GM18519 (cell line): ENCODE data around the gene SHROOM2.
A peak's percentile ranks its signal among the peaks of the same experiment; 100 is the strongest.

Source experiments
- ATAC-seq: cut with Tn5 transposase; IDR thresholded peaks from one replicate; pipeline ENCODE4 v1.9.1; 2021; ENCODE audit warnings: mild to moderate bottlenecking, moderate library complexity; ENCODE audit not compliant: unreplicated experiment, low FRiP score

The SHROOM2 gene

DNA sequence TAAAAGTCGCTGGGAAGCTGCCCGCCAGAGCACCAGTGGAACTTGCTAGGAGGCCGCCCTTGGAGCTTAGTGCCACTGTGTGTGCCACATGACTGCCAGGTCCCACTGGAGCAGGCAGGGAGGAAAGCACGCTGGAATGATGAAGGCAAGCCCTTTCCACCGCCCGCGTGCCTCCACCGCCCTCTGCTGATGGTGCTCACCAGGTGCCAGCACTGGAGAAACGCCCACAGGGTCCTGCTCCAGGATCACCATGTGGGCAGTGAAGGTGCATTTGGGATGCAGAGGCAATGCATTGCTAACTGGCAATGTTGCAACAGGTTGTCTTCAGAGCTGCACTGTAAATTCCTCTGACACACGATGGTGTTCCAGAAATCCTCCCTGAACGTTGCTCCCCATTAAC is 76.3 kb downstream of the SHROOM2 start:
- ATAC-seq: no peak

DNA sequence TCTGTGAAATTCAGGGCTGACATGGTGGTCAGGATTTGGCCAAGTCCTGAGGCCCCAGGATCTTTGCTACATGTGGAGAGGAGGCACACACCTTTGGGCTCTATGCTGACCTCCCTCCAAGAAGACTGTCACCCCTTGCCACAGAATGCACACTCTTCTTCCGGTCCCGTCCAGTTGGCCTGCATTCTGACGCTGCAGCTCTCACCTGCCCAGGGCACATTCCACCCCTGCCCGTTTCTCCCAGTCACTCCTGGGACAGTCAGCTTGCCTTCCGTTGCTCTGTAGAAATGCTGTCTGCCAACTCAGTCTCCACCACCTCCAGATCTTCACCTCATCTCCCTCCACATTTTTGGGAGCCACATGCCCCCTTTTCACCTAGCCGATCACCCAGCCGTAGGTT is 76.7 kb downstream of the SHROOM2 start:
- ATAC-seq: no peak

DNA sequence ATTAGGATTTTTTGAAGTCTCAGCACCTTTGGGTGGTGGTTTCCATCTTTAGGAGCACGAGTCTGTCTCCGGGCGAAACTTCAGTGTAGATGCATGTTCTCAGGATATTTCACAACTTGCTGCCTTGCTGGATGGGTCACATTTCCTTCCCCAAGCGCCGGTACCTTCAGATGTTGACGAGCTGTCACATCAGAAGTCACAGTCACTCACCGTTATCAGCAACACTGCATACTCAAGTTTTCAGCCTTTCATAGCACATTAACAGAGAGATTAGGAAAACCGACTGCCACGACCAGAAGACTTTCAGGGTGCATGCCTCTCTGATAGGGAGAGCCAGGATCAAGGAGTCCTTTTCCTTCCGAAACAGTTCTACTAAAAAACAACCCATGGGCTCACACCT is 77.8 kb downstream of the SHROOM2 start:
- ATAC-seq: no peak

DNA sequence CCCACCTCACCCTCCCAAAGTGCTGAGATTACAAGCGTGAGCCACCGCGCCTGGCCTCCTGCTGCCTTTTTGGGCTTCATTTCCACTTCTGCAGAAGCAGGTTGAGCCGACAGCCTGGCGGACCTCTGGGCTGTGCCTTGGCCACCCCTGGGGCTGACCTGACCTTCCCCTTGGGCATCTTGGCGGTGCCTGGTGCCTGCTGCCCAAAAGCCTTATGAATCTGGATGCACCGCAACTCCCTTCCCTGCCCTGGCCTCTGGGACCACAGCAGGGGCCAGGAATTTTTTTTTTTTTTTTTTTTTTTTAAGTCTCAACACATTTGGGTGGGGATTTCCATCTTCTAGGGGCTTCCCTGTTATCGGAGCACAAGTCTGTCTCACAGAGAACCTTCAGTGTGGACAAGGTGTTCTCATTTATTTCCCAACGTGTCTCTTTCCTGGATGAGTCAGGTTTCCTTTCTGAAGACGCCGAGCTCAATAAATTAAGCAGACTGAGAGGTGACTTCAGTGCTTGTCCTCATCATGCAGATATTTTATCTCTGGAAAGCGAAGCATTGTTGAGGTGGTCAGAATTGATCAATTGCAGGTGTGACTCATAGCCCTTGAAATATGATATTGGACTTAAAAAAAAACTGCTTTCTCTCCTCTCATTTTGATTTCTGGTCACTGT is 79.7 kb downstream of the SHROOM2 start:
- ATAC-seq: no peak

DNA sequence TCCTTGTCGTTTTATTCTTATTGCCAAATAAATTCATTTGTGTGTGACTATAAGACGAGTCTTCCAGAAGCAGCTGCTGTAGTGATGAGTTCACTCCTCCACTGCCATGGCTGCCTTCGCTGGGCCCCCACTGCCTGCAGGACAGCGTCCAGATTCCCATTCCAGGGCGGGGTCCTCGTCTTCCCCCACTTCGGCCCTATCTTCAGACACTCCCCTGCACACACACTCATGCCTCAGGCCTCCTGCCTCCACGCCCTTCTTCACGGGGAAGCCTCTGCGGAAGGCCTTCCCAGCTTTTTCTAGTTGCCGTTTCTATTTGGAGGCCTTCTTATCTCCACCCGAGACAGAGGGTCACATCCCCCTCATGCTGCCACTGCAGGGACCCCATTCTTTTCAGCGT is 80.4 kb downstream of the SHROOM2 start:
- ATAC-seq: no peak

DNA sequence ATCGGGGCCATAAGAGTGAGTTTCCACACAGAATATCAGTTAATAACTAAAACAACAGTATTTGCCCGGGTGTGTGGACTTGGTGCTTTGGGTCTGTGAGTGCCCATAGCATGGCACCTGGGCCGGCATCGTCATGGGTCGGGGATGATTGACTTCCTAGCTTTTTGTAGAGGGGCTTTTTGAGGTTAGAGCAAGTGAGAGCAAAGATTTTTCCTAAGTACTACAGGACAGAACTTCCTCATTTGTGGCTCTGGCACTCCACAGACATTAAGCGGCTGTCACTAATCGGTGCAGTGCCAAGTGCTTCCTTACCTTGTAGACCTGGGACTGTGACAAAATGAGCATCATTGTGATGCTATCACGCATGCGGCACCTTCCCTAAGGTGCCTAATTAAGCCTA is 81.0 kb downstream of the SHROOM2 start:
- ATAC-seq: no peak

DNA sequence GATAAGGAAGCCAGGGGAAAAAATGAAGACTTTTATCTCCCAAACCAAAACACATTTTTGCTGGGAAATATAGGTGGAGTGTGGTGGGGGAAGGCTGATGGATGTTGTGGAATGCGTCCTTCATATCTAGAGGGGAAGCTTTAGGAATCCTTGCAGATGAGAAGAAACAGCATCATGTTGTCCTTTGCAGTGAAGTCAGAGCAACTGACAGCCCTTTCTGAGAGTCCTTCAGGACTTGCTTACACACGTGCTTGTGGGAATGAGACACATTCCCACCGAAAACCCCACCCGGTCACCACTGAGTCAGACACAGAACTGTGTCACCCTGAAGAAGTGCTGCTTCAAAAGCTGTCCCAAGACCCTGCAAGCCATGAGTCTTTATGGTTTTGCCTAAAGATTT is 81.5 kb downstream of the SHROOM2 start:
- ATAC-seq: no peak

DNA sequence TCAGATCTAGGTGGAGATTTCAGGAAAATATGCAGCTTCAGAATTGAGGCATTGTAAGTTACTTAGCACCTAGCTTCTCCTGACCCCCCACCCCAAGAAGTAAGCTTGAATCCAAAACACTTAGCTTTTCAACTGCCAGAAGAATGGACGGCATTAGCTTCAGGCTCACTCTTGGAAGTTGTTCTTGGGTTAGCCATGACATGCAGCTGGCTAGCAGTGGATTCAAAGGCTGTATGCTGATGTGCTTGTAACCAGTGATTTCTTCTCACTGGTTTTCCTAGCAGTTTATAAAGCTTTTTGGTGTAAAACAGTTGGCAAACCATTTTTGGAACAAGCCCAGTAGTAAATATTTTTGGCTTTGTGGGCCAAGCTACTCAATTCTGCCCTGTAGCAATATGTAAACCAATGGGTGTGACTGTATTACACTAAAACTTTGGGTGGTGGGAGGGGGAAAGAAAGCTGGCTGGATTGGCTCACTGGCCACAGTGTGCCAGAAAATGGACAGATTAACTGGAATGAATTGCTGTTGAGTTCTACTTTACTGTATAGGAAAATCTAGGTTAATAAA is 85.6 kb downstream of the SHROOM2 start:
- ATAC-seq: no peak

DNA sequence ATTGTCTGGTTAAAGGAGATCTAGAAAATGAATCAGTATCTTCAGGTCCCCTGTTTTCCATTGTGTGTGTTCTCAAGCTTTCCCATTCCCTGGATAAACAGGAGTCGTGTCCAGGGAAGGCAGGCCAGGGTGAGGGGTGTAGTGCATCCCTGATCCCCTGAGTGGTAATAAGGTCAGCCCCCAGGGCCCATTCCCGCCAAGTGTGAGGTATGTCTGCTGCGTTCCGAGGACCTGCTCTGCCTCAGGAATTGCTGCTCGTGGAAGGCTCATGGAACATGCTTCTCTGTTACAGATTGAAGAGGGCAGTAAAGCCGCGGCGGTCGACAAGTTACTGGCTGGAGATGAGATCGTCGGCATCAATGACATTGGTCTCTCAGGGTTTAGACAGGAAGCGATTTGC is 87.1 kb downstream of the SHROOM2 start:
- no peak for ATAC-seq

DNA sequence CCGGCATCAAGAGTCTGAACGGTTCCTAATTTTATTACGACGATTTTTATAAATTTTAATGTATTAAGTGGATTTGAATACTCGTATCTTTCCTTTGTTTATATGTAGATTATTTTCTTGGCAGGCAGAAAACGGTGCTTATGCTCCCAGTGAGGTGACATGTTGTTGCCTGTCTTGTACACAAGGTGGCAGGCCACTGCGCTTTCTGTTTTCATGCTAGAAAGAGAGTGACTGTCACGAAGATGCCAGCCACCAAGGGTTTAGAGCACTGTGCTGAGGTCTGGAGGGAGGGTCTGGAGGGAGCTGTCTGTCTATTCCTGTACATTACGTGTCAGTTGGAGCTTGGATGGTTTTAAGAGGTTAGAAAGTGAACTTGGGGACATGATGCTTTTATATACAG is 87.7 kb downstream of the SHROOM2 start:
- ATAC-seq: peak; percentile 72

DNA sequence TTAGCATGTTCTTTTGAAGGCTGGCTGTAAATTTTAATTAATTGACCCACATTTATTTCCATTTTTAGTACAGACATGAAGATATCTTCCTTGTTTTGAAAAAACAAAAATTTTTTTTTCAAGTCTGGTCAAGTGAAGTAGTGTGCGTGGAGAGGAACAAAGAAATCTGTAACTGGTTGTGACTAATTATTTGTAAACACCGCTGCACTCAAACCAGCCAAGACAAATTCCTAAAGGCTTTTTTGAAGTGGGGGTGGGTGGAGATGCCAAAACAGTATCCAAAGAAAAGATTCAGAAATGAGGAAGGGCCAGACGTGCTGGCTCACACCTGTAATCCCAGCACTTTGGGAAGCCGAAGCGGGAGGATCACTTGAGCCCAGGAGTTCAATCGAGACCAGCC is 88.3 kb downstream of the SHROOM2 start:
- no peak for ATAC-seq

DNA sequence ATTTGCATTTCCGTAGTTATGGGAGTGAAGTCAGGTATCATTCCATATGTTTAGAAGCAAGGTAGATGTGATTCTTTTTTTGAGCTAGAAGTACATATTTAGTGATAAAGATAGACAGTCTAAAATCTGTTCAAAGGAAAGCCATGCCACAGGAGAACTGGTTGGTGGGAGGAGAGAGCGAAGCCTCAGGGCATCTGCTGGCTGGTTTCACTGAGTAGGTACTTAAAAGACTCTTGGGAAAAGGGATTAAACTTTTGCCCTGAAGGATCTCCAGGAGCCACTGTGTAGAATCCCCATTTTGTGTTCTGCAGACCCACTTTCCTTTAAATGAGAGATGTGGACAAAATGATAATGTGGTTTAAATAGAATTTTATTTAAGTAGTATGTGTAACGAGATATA is 89.6 kb downstream of the SHROOM2 start:
- no peak for ATAC-seq

DNA sequence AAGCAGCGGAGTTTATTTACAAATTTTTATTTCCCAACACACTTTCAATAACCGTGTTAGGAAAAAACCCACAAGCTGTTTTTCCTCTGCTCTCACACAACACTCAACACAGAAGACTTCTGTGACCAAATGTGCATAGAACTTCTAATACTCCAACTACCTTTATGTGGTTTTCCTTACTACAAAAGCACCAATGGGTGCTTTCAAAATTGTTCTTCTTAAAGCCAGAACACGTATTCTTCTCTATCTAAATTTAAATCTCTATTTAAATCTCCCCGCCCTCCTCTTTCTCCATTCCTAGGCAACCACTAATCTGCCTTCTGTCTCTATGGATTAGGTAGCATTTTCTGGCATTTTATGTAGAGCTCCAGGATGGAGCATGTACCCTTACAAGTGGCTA is 90.0 kb downstream of the SHROOM2 start:
- ATAC-seq: no peak

DNA sequence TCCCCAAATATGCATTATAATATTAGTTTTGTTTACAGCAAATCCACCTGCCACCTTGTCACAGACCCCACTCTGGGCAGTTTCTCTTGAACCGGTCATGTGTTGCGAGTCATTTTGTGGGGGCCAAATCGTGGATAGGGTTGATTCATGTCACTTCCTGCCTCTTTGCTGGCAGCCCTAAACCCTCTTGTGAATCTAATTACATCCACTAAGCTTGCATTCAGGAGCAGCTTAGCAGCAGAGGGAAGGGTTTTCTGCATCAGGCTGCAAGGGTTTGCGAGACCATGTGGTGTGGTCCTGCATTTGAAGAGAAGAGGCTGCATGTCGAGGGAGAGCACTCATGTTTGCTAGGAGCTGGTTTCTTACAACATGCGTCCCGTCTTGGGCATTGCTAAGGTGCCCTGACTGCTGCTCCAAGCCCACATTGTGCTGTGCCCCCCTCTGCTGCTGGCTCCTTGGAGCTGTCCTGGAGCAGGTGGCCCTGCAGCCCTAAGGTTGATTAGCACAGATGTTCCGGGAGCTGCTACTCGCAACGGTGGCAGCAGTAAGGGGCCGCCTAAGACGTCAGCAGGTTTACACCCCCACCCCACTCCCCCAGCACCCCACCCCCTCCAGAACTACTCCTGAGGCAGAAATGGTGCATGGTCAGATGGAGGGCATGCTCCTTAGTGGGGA is 92.1 kb downstream of the SHROOM2 start:
- no peak for ATAC-seq

DNA sequence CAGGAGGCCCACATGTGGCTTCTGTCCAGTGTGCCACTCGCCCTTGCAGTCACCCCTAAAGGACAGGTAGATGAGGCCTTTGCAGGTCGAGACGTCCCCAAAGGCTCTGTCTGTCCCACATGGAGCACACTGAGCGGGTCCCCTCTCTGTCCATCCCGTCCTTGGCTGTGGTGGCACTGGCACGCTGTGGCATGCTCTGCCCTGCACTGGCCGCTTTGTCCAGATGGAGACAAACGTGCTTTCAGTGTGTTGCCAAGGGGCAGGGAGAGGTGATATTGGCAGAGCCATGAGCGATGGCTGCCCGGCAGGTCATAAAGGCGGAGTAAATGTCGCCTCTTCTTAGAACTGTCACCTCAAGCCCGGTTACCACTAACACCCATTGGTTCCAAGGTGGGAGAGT is 94.0 kb downstream of the SHROOM2 start:
- ATAC-seq: no peak

DNA sequence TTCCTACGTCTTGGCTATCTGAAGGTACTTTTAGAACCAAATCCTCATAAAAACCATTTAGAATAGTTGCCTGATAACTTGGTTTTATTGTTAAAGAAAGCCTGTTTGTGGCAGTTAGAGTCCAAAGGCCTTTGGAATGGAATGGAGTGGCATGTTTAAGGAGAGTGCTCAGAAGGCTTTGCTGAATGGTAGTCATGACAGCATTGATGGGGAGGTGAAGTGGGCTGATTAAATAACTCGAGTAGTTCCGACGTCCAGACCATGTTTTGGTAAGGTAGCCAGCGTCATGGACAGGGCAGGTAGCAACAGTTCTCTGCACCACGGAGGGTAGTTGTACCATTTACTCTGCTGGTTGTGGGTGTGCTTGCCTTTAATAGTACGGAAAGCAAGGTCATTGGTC is 94.6 kb downstream of the SHROOM2 start:
- ATAC-seq: no peak

DNA sequence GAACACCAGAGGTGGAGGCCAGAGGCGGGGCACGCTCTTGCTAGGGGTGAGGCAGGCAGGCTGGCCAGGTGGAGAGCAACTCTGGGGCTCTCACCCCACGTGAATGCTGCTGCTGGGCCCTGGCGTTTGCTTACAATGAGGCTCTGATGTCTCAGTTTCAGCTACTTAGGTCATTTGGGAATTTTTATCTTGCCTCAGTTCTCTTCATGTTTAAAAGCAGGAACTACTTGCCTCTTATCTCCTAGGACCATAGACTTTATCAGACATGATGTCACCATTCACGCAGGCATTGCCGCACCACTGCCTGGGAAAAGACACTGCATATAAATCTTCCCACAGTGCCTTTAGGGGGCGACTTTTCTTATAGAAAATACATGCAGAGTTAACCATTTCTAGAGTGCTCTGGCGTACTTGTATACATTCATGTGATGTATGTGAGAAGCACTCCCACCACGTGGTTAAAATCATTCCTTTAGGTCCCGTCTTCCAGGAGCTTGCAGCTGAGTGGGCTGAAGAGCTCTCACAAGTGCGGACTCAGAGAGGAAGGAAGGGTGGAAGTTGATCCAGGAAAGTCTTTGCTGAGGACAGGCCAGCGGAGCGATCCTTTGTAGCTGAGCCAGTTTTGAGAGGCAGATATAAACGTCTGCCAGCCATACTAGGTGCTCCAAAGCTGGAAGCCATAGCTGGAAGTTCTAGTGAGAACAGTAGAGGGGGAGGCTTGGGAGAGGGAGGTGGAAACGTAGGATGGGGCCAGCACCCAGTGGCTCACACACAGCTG is 96.6 kb downstream of the SHROOM2 start:
- no peak for ATAC-seq

DNA sequence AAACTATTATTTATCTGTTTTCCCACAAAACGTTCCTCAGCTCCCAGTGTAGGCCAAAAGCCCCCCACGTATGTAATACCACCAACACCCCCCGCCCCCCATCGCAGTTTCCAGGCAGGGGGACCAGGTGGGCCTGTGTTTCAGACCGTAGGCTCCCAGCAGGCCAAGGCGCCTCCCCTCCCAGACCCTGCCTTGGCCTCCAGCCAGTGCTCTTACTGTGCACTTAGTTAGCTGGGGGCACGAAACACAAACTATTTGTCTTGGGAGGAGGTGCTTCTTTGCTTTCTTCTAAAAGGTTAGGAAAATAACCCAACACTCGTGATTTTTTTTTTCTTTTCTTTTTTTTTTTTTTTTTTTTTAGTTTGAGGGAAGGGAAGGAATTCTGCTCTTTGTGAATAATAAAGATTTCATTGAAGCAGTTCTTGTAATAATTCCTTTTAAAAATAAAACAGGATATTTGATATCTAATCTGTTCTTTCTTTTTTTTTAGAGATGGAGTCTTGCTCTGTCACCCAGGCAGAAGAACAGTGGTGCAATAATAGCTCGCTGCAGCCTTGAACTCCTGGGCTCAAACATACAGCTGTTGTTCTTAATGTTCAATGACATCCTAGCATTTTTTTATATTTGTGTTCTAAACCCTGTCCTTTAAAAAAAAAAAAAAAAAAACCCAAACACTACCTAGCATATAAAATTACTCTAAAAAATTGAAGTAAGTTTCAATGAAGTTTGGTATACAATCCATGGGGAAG is 98.0 kb downstream of the SHROOM2 start:
- ATAC-seq: no peak

DNA sequence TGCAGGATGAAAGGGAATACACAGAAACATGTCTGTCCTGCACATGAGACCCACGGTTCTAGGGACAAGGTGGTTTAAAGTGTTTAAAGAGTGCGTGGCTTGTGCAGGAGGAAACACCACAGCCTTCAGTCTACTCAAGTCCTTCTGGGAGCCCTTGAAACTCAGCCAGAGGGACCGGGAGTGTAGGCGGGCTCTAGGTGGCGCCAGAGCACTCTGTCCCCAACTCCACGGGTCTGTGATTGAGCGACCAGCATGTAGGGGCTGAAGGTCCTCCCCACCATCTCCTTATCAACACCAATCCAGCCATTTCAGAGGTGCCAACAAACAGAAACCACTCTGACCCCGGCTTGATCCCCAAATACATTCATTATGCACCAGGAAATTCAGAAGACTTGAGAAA is 98.9 kb downstream of the SHROOM2 start:
- ATAC-seq: no peak

DNA sequence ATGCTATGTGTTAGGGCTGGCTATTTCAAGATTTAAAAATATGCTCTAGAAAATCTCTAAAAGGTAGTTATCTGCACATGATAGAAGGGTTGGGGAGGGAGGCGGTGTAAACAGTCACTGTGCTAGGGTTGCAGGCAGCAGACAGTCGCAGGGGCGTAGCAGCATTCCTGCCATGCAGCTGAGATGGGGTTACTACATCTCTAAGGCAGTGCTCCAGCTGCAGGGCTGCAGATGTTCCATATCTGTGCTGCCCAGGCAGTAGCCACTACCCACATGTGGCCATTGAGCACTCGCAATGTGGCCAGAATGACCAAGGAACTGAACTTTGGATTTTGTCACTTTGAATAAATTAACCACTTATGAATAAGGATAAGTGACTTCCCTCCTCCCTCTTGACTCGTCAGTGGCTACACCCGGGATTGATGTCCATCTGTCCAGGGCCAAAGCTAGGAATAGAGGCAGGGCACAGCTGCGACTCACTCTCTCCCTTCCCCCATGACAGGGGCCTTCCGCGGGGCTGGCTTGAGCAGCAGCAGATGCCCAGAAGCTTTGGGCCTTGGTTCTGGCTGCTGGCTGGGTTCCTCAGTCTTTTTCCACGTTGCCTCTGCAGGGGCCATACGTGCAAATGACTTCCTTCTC is 101.5 kb downstream of the SHROOM2 start:
- no peak for ATAC-seq
